HEK293 (cell line): ENCODE data around the gene PPFIBP1.

Source experiments
- CTCF ChIP-seq: fragments of 450-650 bp; formaldehyde crosslinking; IDR thresholded peaks from 2 replicates; pipeline ENCODE4 v1.5.1; 2016; ENCODE audit warnings: missing biosample characterization, missing genetic modification characterization
- TSHZ1 ChIP-seq: fragments of 450-650 bp; formaldehyde crosslinking; IDR thresholded peaks from 2 replicates; pipeline ENCODE4 v1.5.1; 2016; ENCODE audit warnings: missing biosample characterization, missing genetic modification characterization, borderline replicate concordance
- ZNF248 ChIP-seq: fragments of 450-650 bp; formaldehyde crosslinking; IDR thresholded peaks from 2 replicates; pipeline ENCODE4 v1.5.1; 2017; ENCODE audit warnings: missing biosample characterization, missing genetic modification characterization

GRCh38 chr12:27560126-27560525 lies 36.1 kb downstream of the PPFIBP1 start:
- TF ChIP-seq TSHZ1 (tag by site-specific recombination): no peak
- TF ChIP-seq CTCF (tag by site-specific recombination): no peak
- no peak for TF ChIP-seq ZNF248 (tag by site-specific recombination)
